Measurements from ENCODE around the gene BAMBI. TPM values are rescaled to one million over a fixed set of nuclear protein-coding genes. Genes with fewer than 3 reads are reported as not detected.

BAMBI gene
- total RNA-seq, 1 experiment from 2014 or later, result 3.3 TPM

DNA sequence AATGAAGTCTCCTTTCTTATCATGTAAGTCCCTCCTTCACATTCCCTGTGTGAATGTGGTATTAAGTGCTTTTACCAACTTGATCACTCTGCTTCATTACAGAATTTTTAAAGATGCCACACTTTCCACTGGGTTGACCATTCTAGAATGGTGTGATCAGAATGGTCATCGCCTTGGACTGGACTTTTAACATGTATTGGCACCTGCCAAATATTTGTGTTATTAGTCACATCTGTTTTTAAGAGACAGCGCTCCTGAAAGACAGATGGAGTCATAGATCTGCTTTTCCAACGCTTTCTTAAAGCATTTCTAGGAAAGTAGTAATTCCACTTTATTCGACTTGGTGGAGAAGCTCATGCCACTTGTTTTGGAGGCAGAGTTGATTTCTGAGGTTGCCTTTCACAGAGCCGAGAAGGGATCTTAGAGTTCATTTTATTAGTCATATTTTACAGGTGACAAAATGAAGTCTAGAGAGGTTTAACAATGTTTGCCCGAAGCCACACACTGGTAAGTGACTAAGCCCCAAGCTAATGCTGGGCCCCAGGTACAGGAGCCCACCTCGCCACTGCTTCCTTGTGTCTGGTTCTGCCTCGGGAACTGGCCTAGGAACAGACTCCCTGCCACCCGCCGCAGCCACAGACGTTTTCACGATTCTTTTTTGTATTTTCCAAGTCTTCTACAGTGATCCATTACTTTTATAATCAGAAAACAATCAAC, 10.4 kb upstream of the BAMBI start:
- no peaks in the 10 kb centered on the region; the same call in 1 of the 2 replicates for H3K4me1 ChIP-seq (replicated peaks; ENCODE audit: insufficient read depth)
- intact Hi-C loops (cut with micrococcal nuclease; ENCODE audit: unreplicated experiment), result loop anchor here (5.0 kb wide), 1 partner anchor 475 kb away; no protein-coding TSS in a partner anchor
- no peaks in the 10 kb centered on the region for H3K9me3 ChIP-seq (ENCODE audit: insufficient read depth, low read depth)
- H2AFZ ChIP-seq, result no peak overlapping the region
- H3K9me2 ChIP-seq (ENCODE audit: insufficient read depth), result no peaks in the 10 kb centered on the region
- CTCF ChIA-PET, result no interaction called here
- no peaks in the 10 kb centered on the region for H4K20me1 ChIP-seq (ENCODE audit: insufficient read depth)
- peak in 1 of 2 experiments; percentile 63 for DNase-seq
- no peak overlapping the region for H3K4me3 ChIP-seq
- POLR2A ChIA-PET (ENCODE audit: unreplicated experiment), result no interaction called here
- no peak overlapping the region for H3K27ac ChIP-seq
- peaks cover 3% of the 10 kb centered on the region; the same call in 1 of the 2 replicates for H3F3A ChIP-seq (ENCODE audit: insufficient read depth, low read depth)
- no peaks in the 10 kb centered on the region for H3K36me3 ChIP-seq (ENCODE audit: low read depth)
- H3K4me2 ChIP-seq, result no peak overlapping the region
- TF ChIP-seq EZH2 (IDR thresholded peaks at IDR 0.05; ENCODE audit: low read depth), result no peak
- TF ChIP-seq, protein P1, sequence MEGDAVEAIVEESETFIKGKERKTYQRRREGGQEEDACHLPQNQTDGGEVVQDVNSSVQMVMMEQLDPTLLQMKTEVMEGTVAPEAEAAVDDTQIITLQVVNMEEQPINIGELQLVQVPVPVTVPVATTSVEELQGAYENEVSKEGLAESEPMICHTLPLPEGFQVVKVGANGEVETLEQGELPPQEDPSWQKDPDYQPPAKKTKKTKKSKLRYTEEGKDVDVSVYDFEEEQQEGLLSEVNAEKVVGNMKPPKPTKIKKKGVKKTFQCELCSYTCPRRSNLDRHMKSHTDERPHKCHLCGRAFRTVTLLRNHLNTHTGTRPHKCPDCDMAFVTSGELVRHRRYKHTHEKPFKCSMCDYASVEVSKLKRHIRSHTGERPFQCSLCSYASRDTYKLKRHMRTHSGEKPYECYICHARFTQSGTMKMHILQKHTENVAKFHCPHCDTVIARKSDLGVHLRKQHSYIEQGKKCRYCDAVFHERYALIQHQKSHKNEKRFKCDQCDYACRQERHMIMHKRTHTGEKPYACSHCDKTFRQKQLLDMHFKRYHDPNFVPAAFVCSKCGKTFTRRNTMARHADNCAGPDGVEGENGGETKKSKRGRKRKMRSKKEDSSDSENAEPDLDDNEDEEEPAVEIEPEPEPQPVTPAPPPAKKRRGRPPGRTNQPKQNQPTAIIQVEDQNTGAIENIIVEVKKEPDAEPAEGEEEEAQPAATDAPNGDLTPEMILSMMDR (conservative IDR thresholded peaks at IDR 0.05), result no peak
- no TSS peak for BruUV-seq (replicated peaks)
- no peaks in the 10 kb centered on the region for H3K79me2 ChIP-seq (ENCODE audit: low read depth)
- H3K27me3 ChIP-seq (ENCODE audit: insufficient read depth, low read depth), result no peaks in the 10 kb centered on the region

DNA sequence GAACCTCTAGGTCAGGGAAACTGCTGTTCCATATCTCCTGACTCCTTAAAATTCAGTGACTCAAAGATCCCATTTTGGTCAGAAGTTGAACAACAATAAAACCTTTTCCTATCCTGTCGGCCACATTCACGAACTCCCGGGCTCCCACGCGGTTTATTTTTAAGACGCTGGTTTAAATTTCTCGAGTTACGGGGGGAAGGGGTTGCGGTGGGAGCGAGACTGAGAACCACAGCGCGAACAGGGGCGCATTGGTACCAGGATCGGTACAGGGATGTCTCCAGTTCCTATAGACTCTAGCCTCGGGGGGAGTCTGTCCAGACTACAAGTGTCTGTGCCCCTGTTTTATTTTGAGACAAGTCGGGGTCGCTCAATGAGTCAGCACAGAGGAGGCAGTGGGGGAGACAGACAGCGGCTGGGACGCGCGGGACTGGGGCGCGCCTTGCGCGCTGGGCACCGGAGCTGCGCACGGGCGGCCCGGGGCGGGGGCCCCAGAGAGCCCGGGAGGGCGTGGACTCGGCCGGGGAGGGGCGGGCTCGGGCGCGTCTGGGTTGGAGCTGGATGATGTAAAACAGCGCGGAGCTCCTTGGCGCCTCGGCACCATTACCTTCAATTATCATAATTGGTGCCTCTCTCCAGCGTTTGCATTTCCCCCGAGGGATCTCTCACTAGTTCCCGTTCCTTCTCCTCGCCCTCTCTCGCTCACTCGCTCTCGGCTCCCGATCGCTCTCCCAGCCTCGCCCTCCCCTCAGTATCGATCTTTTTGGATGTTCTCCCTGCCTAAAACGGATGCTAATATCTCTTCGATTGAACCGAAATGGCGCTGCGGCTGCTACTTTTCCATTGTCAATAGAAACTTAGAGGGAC, 8.7 kb upstream of the BAMBI start:
- DNase-seq, result no peak
- Histone ChIP-seq H2AFZ (peak overlapping the region; percentile 60; the same call in 1 of the 2 replicates), H3F3A (ENCODE audit: insufficient read depth, low read depth) (peaks cover 3% of the 10 kb centered on the region; the same call in 1 of the 2 replicates), H3K36me3 (ENCODE audit: low read depth) (no peaks in the 10 kb centered on the region), H3K9me2 (ENCODE audit: insufficient read depth) (no peaks in the 10 kb centered on the region), H3K79me2 (ENCODE audit: low read depth) (no peaks in the 10 kb centered on the region), H3K27ac (no peak overlapping the region), H3K4me1 (replicated peaks; ENCODE audit: insufficient read depth) (no peaks in the 10 kb centered on the region; the same call in 1 of the 2 replicates), H3K4me3 (peak overlapping the region; percentile 36; the same call in 1 of the 2 replicates), H4K20me1 (ENCODE audit: insufficient read depth) (no peaks in the 10 kb centered on the region), H3K27me3 (ENCODE audit: insufficient read depth, low read depth) (no peaks in the 10 kb centered on the region), H3K4me2 (peak overlapping the region; percentile 60), H3K9me3 (ENCODE audit: insufficient read depth, low read depth) (no peaks in the 10 kb centered on the region)
- TF ChIP-seq, protein P1 (conservative IDR thresholded peaks at IDR 0.05), result no peak
- no peak for TF ChIP-seq EZH2 (IDR thresholded peaks at IDR 0.05; ENCODE audit: low read depth)
- intact Hi-C loops (cut with micrococcal nuclease; ENCODE audit: unreplicated experiment), result loop anchor here (5.0 kb wide), 1 partner anchor 474 kb away; no protein-coding TSS in a partner anchor
- BruUV-seq (replicated peaks), result no TSS peak
- CTCF ChIA-PET, result interaction anchor here (0.6 kb wide), 1 partner anchor 322 kb away, joined by 3 read pairs; no protein-coding TSS in a partner anchor
- POLR2A ChIA-PET (ENCODE audit: unreplicated experiment), result no interaction called here

Measured in PC-9 (cell line).